Measurements from ENCODE around the gene ARNT2.

DNA sequence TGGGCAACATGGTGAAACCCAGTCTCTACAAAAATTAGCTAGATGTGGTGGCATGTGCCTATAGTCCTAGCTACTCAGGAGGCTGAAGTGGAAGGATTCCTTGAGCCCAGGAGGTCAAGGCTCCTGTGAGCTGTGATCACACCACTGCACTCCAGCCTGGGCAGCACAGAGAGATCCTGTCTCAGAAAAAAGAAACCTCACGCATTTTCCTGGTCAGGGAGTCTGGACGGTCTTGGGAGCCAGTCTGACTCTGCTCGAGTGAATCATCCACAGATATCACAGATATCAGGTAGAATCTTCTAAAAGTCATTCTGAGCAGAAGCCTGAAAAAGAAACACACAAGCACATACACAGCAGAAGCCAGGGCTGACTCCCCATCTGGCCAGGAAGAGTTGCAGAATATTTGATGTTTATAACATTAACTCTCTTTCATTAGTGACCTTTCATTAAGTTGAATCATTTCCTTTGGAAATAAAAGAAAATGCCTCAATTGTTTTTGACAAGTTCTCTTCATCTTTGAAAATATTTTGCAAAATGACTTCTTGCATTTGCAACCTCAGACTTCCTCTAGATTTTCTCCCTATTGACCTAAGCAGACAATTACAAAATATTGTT is 234.5 kb downstream of the ARNT2 start:
- TF ChIP-seq EZH2 (conservative IDR thresholded peaks at IDR 0.05; ENCODE audit: low read depth, low read length) = no peak
- no peak for TF ChIP-seq MIER3 (CRISPR knock-in tag; IDR thresholded peaks at IDR 0.05; ENCODE audit: borderline replicate concordance)
- TF ChIP-seq TAF1 (CRISPR knock-in tag; IDR thresholded peaks at IDR 0.05) = no peak

Data from HepG2 (cell line).